H9 (cell line): ENCODE measurements around the gene CEP55. TPM values are rescaled to one million over a fixed set of nuclear protein-coding genes. Genes with fewer than 3 reads are reported as not detected.

Source experiments
- DNase-seq: peaks from one replicate; pipeline ENCODE4 v3.0.0-alpha.2; 2017
- H2AFZ ChIP-seq: one replicate; pipeline ENCODE4 v1.6.1; 2013; ENCODE audit warnings: mild to moderate bottlenecking, low read length, control low read depth, moderate library complexity
- H2AK5ac ChIP-seq: 2 replicates; pipeline ENCODE4 v1.6.1; 2013; ENCODE audit warnings: low read length, control low read depth, mixed read lengths; ENCODE audit not compliant: insufficient read length
- H2BK120ac ChIP-seq: one replicate; pipeline ENCODE4 v1.6.1; 2013; ENCODE audit warnings: low read depth, mild to moderate bottlenecking, low read length, control low read depth, inconsistent platforms; ENCODE audit not compliant: poor library complexity, severe bottlenecking
- H2BK12ac ChIP-seq: 2 replicates; pipeline ENCODE4 v1.6.1; 2013; ENCODE audit warnings: low read length, control low read depth, mixed read lengths, low read depth; ENCODE audit not compliant: insufficient read length
- H2BK15ac ChIP-seq: 2 replicates; pipeline ENCODE4 v1.6.1; 2013; ENCODE audit warnings: low read depth, low read length, control low read depth
- H2BK20ac ChIP-seq: one replicate; pipeline ENCODE4 v1.6.1; 2013; ENCODE audit warnings: low read depth, mild to moderate bottlenecking, low read length, control low read depth, inconsistent platforms; ENCODE audit not compliant: poor library complexity, severe bottlenecking
- H2BK5ac ChIP-seq: 2 replicates; pipeline ENCODE4 v1.6.1; 2013; ENCODE audit warnings: low read length, control low read depth, mixed read lengths; ENCODE audit not compliant: insufficient read length
- H3K14ac ChIP-seq: 2 replicates; pipeline ENCODE4 v1.6.1; 2013; ENCODE audit warnings: low read length, control low read depth; ENCODE audit not compliant: insufficient read depth
- H3K18ac ChIP-seq: 2 replicates; pipeline ENCODE4 v1.6.1; 2013; ENCODE audit warnings: low read depth, mild to moderate bottlenecking, mixed read lengths, low read length, control low read depth; ENCODE audit not compliant: insufficient read length
- H3K23ac ChIP-seq: 2 replicates; pipeline ENCODE4 v1.6.1; 2013; ENCODE audit warnings: low read length, control low read depth, mixed read lengths, low read depth; ENCODE audit not compliant: insufficient read length
- H3K23me2 ChIP-seq: 2 replicates; pipeline ENCODE4 v1.6.1; 2013; ENCODE audit warnings: low read depth, mild to moderate bottlenecking, mixed read lengths, low read length, control low read depth; ENCODE audit not compliant: insufficient read length, poor library complexity, severe bottlenecking
- H3K27ac ChIP-seq: 2 replicates; pipeline ENCODE4 v1.5.1; 2013; ENCODE audit warnings: low read length, control low read depth, mixed read lengths, low read depth; ENCODE audit not compliant: insufficient read length
- H3K27me3 ChIP-seq: 2 replicates; pipeline ENCODE4 v1.6.1; 2013; ENCODE audit warnings: low read length, control low read depth, inconsistent platforms; ENCODE audit not compliant: insufficient read depth
- H3K4ac ChIP-seq: 2 replicates; pipeline ENCODE4 v1.6.1; 2013; ENCODE audit warnings: low read depth, mild to moderate bottlenecking, control low read depth, inconsistent platforms, low read length, moderate library complexity
- H3K4me1 ChIP-seq: 2 replicates; pipeline ENCODE4 v1.6.1; 2013; ENCODE audit warnings: low read length, control low read depth, inconsistent platforms; ENCODE audit not compliant: insufficient read depth
- H3K4me2 ChIP-seq: 2 replicates; pipeline ENCODE4 v1.6.1; 2013; ENCODE audit warnings: low read length, control low read depth, mixed read lengths; ENCODE audit not compliant: insufficient read length, insufficient read depth
- H3K56ac ChIP-seq: 2 replicates; pipeline ENCODE4 v1.6.1; 2013; ENCODE audit warnings: low read depth, mild to moderate bottlenecking, mixed read lengths, low read length, control low read depth; ENCODE audit not compliant: insufficient read length
- H3K79me1 ChIP-seq: 2 replicates; pipeline ENCODE4 v1.6.1; 2013; ENCODE audit warnings: low read depth, mild to moderate bottlenecking, moderate library complexity, low read length, control low read depth, inconsistent platforms; ENCODE audit not compliant: insufficient read depth, poor library complexity, severe bottlenecking
- H3K79me2 ChIP-seq: 2 replicates; pipeline ENCODE4 v1.6.1; 2013; ENCODE audit warnings: low read length, control low read depth, inconsistent platforms; ENCODE audit not compliant: insufficient read depth
- H3K9ac ChIP-seq: 2 replicates; pipeline ENCODE4 v1.6.1; 2013; ENCODE audit warnings: low read length, control low read depth, mixed read lengths; ENCODE audit not compliant: insufficient read length; ENCODE audit errors: extremely low read depth
- H3K9me3 ChIP-seq: one replicate; pipeline ENCODE4 v1.6.1; 2013; ENCODE audit warnings: low read depth, low read length, inconsistent platforms; ENCODE audit not compliant: control insufficient read depth
- H3T11ph ChIP-seq: one replicate; pipeline ENCODE4 v1.6.1; 2013; ENCODE audit warnings: mild to moderate bottlenecking, low read length, control low read depth, inconsistent platforms
- H4K20me1 ChIP-seq: one replicate; pipeline ENCODE4 v1.6.1; 2013; ENCODE audit not compliant: control insufficient read depth, insufficient read length, insufficient read depth
- H4K5ac ChIP-seq: 2 replicates; pipeline ENCODE4 v1.6.1; 2013; ENCODE audit warnings: low read depth, mild to moderate bottlenecking, mixed read lengths, low read length, control low read depth; ENCODE audit not compliant: insufficient read length
- H4K8ac ChIP-seq: replicated peaks from 2 replicates; pipeline ENCODE4 v1.6.1; 2013; ENCODE audit warnings: low read length, control low read depth, mixed read lengths, low read depth; ENCODE audit not compliant: insufficient read length
- H4K91ac ChIP-seq: 2 replicates; pipeline ENCODE4 v1.6.1; 2013; ENCODE audit warnings: low read depth, mild to moderate bottlenecking, moderate library complexity, mixed read lengths, low read length, control low read depth; ENCODE audit not compliant: insufficient read length
- H3K27ac Mint-ChIP-seq, 3 experiments: 2 replicates in 2 of 3; 3 replicates in 1 of 3; pipeline ENCODE4 v1.8.0; 2020 to 2021; ENCODE audit warnings: mixed read lengths in 3 of 3, mild to moderate bottlenecking in 1 of 3, moderate library complexity in 1 of 3
- H3K27me3 Mint-ChIP-seq: 2 replicates; pipeline ENCODE4 v1.8.0; 2021; ENCODE audit warnings: low read depth, mild to moderate bottlenecking, moderate library complexity, mixed read lengths
- H3K36me3 Mint-ChIP-seq, 3 experiments: 2 replicates in 2 of 3; 3 replicates in 1 of 3; pipeline ENCODE4 v1.8.0; 2020 to 2021; ENCODE audit warnings: low read depth in 3 of 3, mixed read lengths in 3 of 3; ENCODE audit not compliant: insufficient read depth in 1 of 3
- H3K4me1 Mint-ChIP-seq, 2 experiments: 2 replicates each; pipeline ENCODE4 v1.8.0; 2020; ENCODE audit warnings: mixed read lengths in 2 of 2
- H3K4me3 Mint-ChIP-seq, 2 experiments: 2 replicates in 1 of 2; 3 replicates in 1 of 2; pipeline ENCODE4 v1.8.0; 2020 to 2021; ENCODE audit warnings: mild to moderate bottlenecking in 2 of 2, mixed read lengths in 2 of 2, moderate library complexity in 1 of 2
- H3K9me3 Mint-ChIP-seq, 2 experiments: 2 replicates in 1 of 2; 3 replicates in 1 of 2; pipeline ENCODE4 v1.8.0; 2020; ENCODE audit warnings: mild to moderate bottlenecking in 2 of 2, mixed read lengths in 2 of 2, moderate library complexity in 1 of 2
- CTCF ChIP-seq: fragments of 200-600 bp; sonication (generic); conservative IDR thresholded peaks from 3 replicates; pipeline ENCODE4 v1.8.0; 2021; ENCODE audit warnings: antibody characterized with exemption, mild to moderate bottlenecking
- WGBS: extraction: QIAGEN DNeasy Blood & Tissue Kit; methylation state at CpG from one replicate; pipeline ENCODE4 v1.1.7; 2013; ENCODE audit warnings: missing lambda C conversion rate, low lambda C conversion rate, mixed read lengths; ENCODE audit not compliant: insufficient read length; ENCODE audit errors: extremely low coverage; 5-methylcytosine and 5-hydroxymethylcytosine counted together
- total RNA-seq: library from RNA; stranded (reverse); gene quantifications from 2 replicates; pipeline ENCODE4 v1.2.1, GENCODE V29; 2021

Gene CEP55
- total RNA-seq, 1 experiment from 2014 or later = 17.8 TPM

DNA sequence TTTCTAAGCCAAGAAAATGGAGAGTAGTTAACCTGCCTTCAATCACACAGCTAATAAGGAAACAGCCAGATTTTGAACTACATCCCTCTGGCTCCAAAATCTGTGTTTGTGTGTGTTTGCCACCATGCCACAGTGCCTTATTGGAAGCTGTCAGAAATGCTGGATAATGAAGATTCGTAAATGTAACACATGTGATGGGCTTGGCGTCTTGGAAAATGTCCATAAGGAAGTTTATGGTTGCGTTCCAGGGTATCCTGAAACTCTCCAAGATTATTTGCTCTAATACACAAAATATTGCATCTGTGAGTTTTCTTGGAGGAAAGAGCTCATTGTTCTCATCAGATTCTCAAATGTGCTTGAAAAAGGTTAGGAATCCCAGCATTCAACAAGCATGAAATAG, 36.9 kb upstream of the CEP55 start:
- Histone ChIP-seq H3K14ac (no peak overlapping the region), H2BK15ac (no peak overlapping the region), H2BK5ac (no peak overlapping the region), H3K4me2 (no peak overlapping the region), H3K18ac (no peak overlapping the region), H4K20me1 (no peaks in the 10 kb centered on the region), H4K91ac (no peak overlapping the region), H3K27me3 (no peaks in the 10 kb centered on the region), H3K23ac (no peak overlapping the region), H3K4ac (no peak overlapping the region), H2BK20ac (no peak overlapping the region), H2BK12ac (no peak overlapping the region), H3K79me1 (no peaks in the 10 kb centered on the region), H3K4me1 (peaks cover 2% of the 10 kb centered on the region), H4K8ac (no peak overlapping the region), H3K9me3 (no peaks in the 10 kb centered on the region), H2BK120ac (no peak overlapping the region), H2AFZ (no peak overlapping the region), H3K23me2 (no peaks in the 10 kb centered on the region), H3K56ac (no peak overlapping the region), H3K79me2 (no peaks in the 10 kb centered on the region), H3K9ac (no peak overlapping the region), H4K5ac (no peak overlapping the region), H2AK5ac (no peak overlapping the region), H3T11ph (no peak overlapping the region), H3K27ac (no peak overlapping the region)
- H3K27me3 Mint-ChIP-seq = no peaks in the 10 kb centered on the region
- no peaks in the 10 kb centered on the region; a peak in 1 of 5 replicates for H3K9me3 Mint-ChIP-seq
- H3K4me1 Mint-ChIP-seq = peaks cover 21 to 25% of the 10 kb centered on the region in 2 experiments
- TF ChIP-seq CTCF = no peak
- no peak overlapping the region for H3K4me3 Mint-ChIP-seq
- H3K36me3 Mint-ChIP-seq = no peaks in the 10 kb centered on the region
- WGBS = no CpG with 5 or more reads among the region's 3 CpGs
- no peak for DNase-seq
- H3K27ac Mint-ChIP-seq = no peak overlapping the region; a peak in 1 of 7 replicates
